HEK293 (cell line): ENCODE results near the gene SCAF1.

Source experiments
- CTCF ChIA-PET: fragments of 350-600 bp; formaldehyde crosslinking; extraction: SDS; loops from one replicate; lab custom pipeline; 2021; ENCODE audit warnings: antibody characterized with exemption; lab: Yijun Ruan, JAX
- POLR2A ChIA-PET: fragments of 300-600 bp; formaldehyde crosslinking; extraction: SDS; loops from one replicate; lab custom pipeline; 2020; ENCODE audit warnings: antibody characterized with exemption, inconsistent platforms; lab: Yijun Ruan, JAX
- H3K27ac ChIP-seq: fragments of 200-500 bp; sonication (Bioruptor generic); 2 replicates; pipeline ENCODE4 v1.5.1; 2014; ENCODE audit warnings: low read depth, low read length, control low read depth, inconsistent platforms; ENCODE audit errors: extremely low read depth
- H3K36me3 ChIP-seq, 2 experiments: fragments of 200-500 bp in 1 of 2; sonication (Bioruptor generic) in 1 of 2; 1 replicate in 1 of 2; 2 replicates in 1 of 2; pipeline ENCODE4 v1.5.1; 2014 to 2017; ENCODE audit warnings: inconsistent platforms in 2 of 2, low read length in 2 of 2; ENCODE audit not compliant: control insufficient read depth in 2 of 2, insufficient read depth in 1 of 2
- H3K4me1 ChIP-seq: fragments of 200-500 bp; sonication (Bioruptor generic); 2 replicates; pipeline ENCODE4 v1.5.1; 2014; ENCODE audit warnings: mild to moderate bottlenecking, low read length, inconsistent platforms; ENCODE audit not compliant: control insufficient read depth, insufficient read depth
- H3K4me3 ChIP-seq: 2 replicates; pipeline ENCODE4 v1.5.1; 2011; ENCODE audit warnings: low read depth, mild to moderate bottlenecking, control low read depth, low read length, moderate library complexity
- H3K9me3 ChIP-seq: fragments of 200-500 bp; sonication (Bioruptor generic); 2 replicates; pipeline ENCODE4 v1.5.1; 2014; ENCODE audit warnings: low read depth, low read length, inconsistent platforms; ENCODE audit not compliant: control insufficient read depth, insufficient read depth
- SCRT2 ChIP-seq: fragments of 450-650 bp; formaldehyde crosslinking; IDR thresholded peaks from 2 replicates; pipeline ENCODE4 v1.5.1; 2016; ENCODE audit warnings: missing biosample characterization, missing genetic modification characterization
- SP3 ChIP-seq: fragments of 450-650 bp; formaldehyde crosslinking; IDR thresholded peaks from 2 replicates; pipeline ENCODE4 v1.5.1; 2016; ENCODE audit warnings: missing biosample characterization, missing genetic modification characterization
- ZBTB10 ChIP-seq: fragments of 450-650 bp; formaldehyde crosslinking; IDR thresholded peaks from 2 replicates; pipeline ENCODE4 v1.5.1; 2016; ENCODE audit warnings: missing biosample characterization, missing genetic modification characterization
- ZBTB11 ChIP-seq: fragments of 450-650 bp; formaldehyde crosslinking; conservative IDR thresholded peaks from 2 replicates; pipeline ENCODE4 v1.5.1; 2016; ENCODE audit warnings: low read depth, missing biosample characterization, missing genetic modification characterization
- ZBTB17 ChIP-seq: fragments of 450-650 bp; formaldehyde crosslinking; IDR thresholded peaks from 2 replicates; pipeline ENCODE4 v1.5.1; 2016; ENCODE audit warnings: missing biosample characterization, missing genetic modification characterization
- ZBTB26 ChIP-seq: fragments of 450-650 bp; formaldehyde crosslinking; optimal IDR thresholded peaks from 2 replicates; pipeline ENCODE3; 2016; ENCODE audit warnings: missing biosample characterization, mild to moderate bottlenecking, missing genetic modification characterization
- ZBTB48 ChIP-seq: fragments of 450-650 bp; formaldehyde crosslinking; IDR thresholded peaks from 2 replicates; pipeline ENCODE4 v1.5.1; 2016; ENCODE audit warnings: missing biosample characterization, missing genetic modification characterization
- ZBTB6 ChIP-seq: fragments of 450-650 bp; formaldehyde crosslinking; IDR thresholded peaks from 2 replicates; pipeline ENCODE4 v1.5.1; 2017; ENCODE audit warnings: missing biosample characterization, missing genetic modification characterization
- ZNF132 ChIP-seq: fragments of 450-650 bp; formaldehyde crosslinking; IDR thresholded peaks from 2 replicates; pipeline ENCODE4 v1.5.1; 2017; ENCODE audit warnings: missing biosample characterization, missing genetic modification characterization, borderline replicate concordance
- ZNF211 ChIP-seq: fragments of 450-650 bp; formaldehyde crosslinking; IDR thresholded peaks from 2 replicates; pipeline ENCODE4 v1.5.1; 2016; ENCODE audit warnings: low read depth, missing biosample characterization, missing genetic modification characterization
- ZNF221 ChIP-seq: fragments of 450-650 bp; formaldehyde crosslinking; IDR thresholded peaks from 2 replicates; pipeline ENCODE4 v1.5.1; 2017; ENCODE audit warnings: missing biosample characterization, missing genetic modification characterization, borderline replicate concordance
- ZNF223 ChIP-seq: fragments of 450-650 bp; formaldehyde crosslinking; IDR thresholded peaks from 2 replicates; pipeline ENCODE4 v1.5.1; 2016; ENCODE audit warnings: missing biosample characterization, missing genetic modification characterization
- ZNF274 ChIP-seq, 2 experiments: fragments of 200-500 bp in 1 of 2; fragments of 450-650 bp in 1 of 2; sonication (Bioruptor generic) in 1 of 2; formaldehyde crosslinking in 1 of 2; IDR thresholded peaks; 2 replicates each; pipeline versions ENCODE4 v1.5.1 to v1.6.1; 2014 to 2016; ENCODE audit warnings: borderline replicate concordance in 1 of 2, inconsistent platforms in 1 of 2, low read length in 1 of 2, missing biosample characterization in 1 of 2, missing genetic modification characterization in 1 of 2
- ZNF292 ChIP-seq: fragments of 450-650 bp; formaldehyde crosslinking; IDR thresholded peaks from 2 replicates; pipeline ENCODE4 v1.5.1; 2016; ENCODE audit warnings: low read depth, missing biosample characterization, missing genetic modification characterization, borderline replicate concordance
- ZNF302 ChIP-seq: fragments of 450-650 bp; formaldehyde crosslinking; IDR thresholded peaks from 2 replicates; pipeline ENCODE4 v1.5.1; 2016; ENCODE audit warnings: missing biosample characterization, missing genetic modification characterization, low read depth
- ZNF366 ChIP-seq: fragments of 450-650 bp; formaldehyde crosslinking; conservative IDR thresholded peaks from 2 replicates; pipeline ENCODE4 v1.5.1; 2016; ENCODE audit warnings: missing biosample characterization, missing genetic modification characterization
- ZNF449 ChIP-seq: fragments of 450-650 bp; formaldehyde crosslinking; IDR thresholded peaks from 2 replicates; pipeline ENCODE4 v1.5.1; 2017; ENCODE audit warnings: missing biosample characterization, mild to moderate bottlenecking, missing genetic modification characterization, moderate library complexity
- ZNF621 ChIP-seq: fragments of 450-650 bp; formaldehyde crosslinking; IDR thresholded peaks from 2 replicates; pipeline ENCODE4 v1.5.1; 2017; ENCODE audit warnings: missing biosample characterization, missing genetic modification characterization

Gene SCAF1

GRCh38 chr19:49691243-49692146 lies 49.5 kb downstream of the SCAF1 start:
- H3K27ac ChIP-seq: no peak overlapping the region; the same call in 1 of the 2 replicates
- CTCF ChIA-PET: interaction anchor here (1.1 kb wide), 1 partner anchor 11 kb away, joined by 6 read pairs; no protein-coding TSS in a partner anchor
- H3K9me3 ChIP-seq: no peaks in the 10 kb centered on the region
- H3K4me1 ChIP-seq: peaks cover 8% of the 10 kb centered on the region
- peaks cover 0 to 23% of the 10 kb centered on the region in 2 experiments; a peak in 2 of 3 replicates for H3K36me3 ChIP-seq
- H3K4me3 ChIP-seq: no peak overlapping the region
- POLR2A ChIA-PET: interaction anchor here (0.5 kb wide), 1 partner anchor 16 kb away, joined by 3 read pairs; no protein-coding TSS in a partner anchor
- 0 out of 2 replicates have a peak, but pooled peaks have one; percentile 27 for TF ChIP-seq ZNF366
- no peak for TF ChIP-seq ZNF621 (tag by site-specific recombination)
- TF ChIP-seq ZNF223 (tag by site-specific recombination): no peak
- TF ChIP-seq ZNF274 (IDR thresholded peaks at IDR 0.05; ENCODE audit: low read length): no peak
- no peak for TF ChIP-seq ZNF274 (tag by site-specific recombination; IDR thresholded peaks at IDR 0.05; ENCODE audit: borderline replicate concordance)
- peak; percentile 75 for TF ChIP-seq ZBTB10 (tag by site-specific recombination)
- TF ChIP-seq ZBTB6 (tag by site-specific recombination): peak; percentile 5; the same call in 1 of the 2 replicates
- peak; percentile 73 for TF ChIP-seq ZNF449 (tag by site-specific recombination)
- 0 out of 2 replicates have a peak, but pooled peaks have one; percentile 13 for TF ChIP-seq ZBTB48 (tag by site-specific recombination)
- peak; percentile 63 for TF ChIP-seq SCRT2 (tag by site-specific recombination)
- 0 out of 2 replicates have a peak, but pooled peaks have one; percentile 9 for TF ChIP-seq SP3 (tag by site-specific recombination)
- TF ChIP-seq ZBTB17 (tag by site-specific recombination): no peak
- TF ChIP-seq ZNF221 (tag by site-specific recombination): no peak
- no peak for TF ChIP-seq ZBTB26

- H3K4me1 ChIP-seq: peaks cover 8% of the 10 kb centered on the region
- POLR2A ChIA-PET: no interaction called here
- H3K4me3 ChIP-seq: no peak overlapping the region
- H3K36me3 ChIP-seq: peaks cover 0 to 19% of the 10 kb centered on the region in 2 experiments; a peak in 2 of 3 replicates
- no peak overlapping the region for H3K27ac ChIP-seq
- TF ChIP-seq ZBTB11 (tag by site-specific recombination) (no peak), ZNF302 (tag by site-specific recombination) (no peak), ZNF211 (tag by site-specific recombination) (no peak), ZNF132 (tag by site-specific recombination) (no peak), ZNF292 (tag by site-specific recombination) (no peak)
- TF ChIP-seq, all 188 proteins: peak for 0
- CTCF ChIA-PET: interaction anchor here (1.1 to 1.7 kb wide), 2 partner anchors 8 to 20 kb away, joined by 5 read pairs; no protein-coding TSS in a partner anchor
- no peaks in the 10 kb centered on the region for H3K9me3 ChIP-seq
Observed at GRCh38 chr19:49692147-49692506, 50.1 kb downstream of the SCAF1 start.
